ENCODE measurements around the gene SLC25A18. TPM values are rescaled to one million over a fixed set of nuclear protein-coding genes. Genes with fewer than 3 reads are reported as not detected.
A peak's percentile ranks its signal among the peaks of the same experiment; 100 is the strongest.

Gene SLC25A18
- total and polyA plus RNA-seq, 2 experiments from 2014 or later: 0.59 to 0.60 TPM

DNA sequence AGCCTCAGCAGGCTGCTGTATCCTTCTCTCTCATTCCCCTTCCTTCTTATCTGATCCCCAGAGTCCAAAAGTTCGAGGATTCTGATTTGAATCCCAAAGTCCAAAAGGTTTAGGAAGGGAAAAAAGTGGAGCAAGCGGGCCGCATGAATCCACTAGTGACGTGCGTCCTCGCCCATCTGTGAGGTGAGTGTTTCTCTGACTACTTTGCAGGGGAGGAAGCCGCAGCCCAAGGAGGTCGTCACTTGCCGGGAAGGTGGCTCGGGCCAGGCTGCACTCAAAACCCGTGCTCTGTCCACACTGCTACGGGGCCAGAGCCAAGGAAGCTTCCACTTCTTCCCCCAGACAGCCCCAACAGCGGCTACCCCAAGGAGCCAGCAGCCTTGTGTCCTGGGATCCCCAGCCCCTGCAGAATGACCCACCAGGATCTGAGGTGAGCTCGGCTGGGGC, 16.3 kb downstream of the SLC25A18 start:
- Histone ChIP-seq H3K4me1 (ENCODE audit: low read depth) (peaks cover 4% of the 10 kb centered on the region), H3K36me3 (no peaks in the 10 kb centered on the region), H3K27ac (no peak overlapping the region), H3K9me3 (ENCODE audit: low read depth) (no peaks in the 10 kb centered on the region), H3K4me3 (no peak overlapping the region), H3K27me3 (no peaks in the 10 kb centered on the region)
- no peak for DNase-seq (ENCODE audit: low read depth in 1 of 2, low spot score in 1 of 2)
- TF ChIP-seq, protein P1, sequence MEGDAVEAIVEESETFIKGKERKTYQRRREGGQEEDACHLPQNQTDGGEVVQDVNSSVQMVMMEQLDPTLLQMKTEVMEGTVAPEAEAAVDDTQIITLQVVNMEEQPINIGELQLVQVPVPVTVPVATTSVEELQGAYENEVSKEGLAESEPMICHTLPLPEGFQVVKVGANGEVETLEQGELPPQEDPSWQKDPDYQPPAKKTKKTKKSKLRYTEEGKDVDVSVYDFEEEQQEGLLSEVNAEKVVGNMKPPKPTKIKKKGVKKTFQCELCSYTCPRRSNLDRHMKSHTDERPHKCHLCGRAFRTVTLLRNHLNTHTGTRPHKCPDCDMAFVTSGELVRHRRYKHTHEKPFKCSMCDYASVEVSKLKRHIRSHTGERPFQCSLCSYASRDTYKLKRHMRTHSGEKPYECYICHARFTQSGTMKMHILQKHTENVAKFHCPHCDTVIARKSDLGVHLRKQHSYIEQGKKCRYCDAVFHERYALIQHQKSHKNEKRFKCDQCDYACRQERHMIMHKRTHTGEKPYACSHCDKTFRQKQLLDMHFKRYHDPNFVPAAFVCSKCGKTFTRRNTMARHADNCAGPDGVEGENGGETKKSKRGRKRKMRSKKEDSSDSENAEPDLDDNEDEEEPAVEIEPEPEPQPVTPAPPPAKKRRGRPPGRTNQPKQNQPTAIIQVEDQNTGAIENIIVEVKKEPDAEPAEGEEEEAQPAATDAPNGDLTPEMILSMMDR (IDR thresholded peaks at IDR 0.05; ENCODE audit: low read depth, low read length): no peak

DNA sequence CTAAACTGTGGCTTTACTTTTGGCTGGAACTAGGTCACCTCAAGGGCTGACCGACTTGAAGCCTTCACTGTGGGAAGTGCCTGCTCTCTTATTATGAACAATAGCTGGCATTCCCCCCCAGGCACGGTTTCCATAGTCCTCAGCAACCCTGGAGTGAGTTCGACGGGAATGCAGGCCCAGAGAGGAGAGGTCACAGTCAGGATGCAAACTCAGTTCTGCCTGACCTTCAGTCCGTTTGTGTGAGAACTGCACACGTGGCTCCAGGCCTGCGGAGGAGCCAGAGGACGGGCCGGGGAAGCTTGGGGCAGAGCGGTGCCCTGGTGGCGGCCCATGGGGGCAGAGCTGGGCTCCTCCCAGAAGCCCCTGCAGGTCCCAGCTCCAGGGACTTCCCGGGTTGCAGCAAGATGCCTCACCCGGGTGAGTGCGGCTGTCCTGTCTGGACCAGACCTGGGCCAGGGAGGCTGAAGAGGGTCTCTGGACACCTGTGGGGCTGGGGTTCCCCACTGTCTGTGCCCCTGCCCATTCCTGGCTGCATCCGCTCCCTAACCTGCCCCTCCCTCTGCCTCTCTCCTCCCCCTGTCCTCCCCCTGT, 17.2 kb downstream of the SLC25A18 start:
- H3K36me3 ChIP-seq: no peaks in the 10 kb centered on the region
- no peak overlapping the region for H3K4me3 ChIP-seq
- H3K27ac ChIP-seq: no peak overlapping the region
- peak in 1 of 2 donors; percentile 65 for DNase-seq (ENCODE audit: low read depth in 1 of 2, low spot score in 1 of 2)
- TF ChIP-seq, protein P1 (IDR thresholded peaks at IDR 0.05; ENCODE audit: low read depth, low read length): peak; percentile 14
- H3K4me1 ChIP-seq (ENCODE audit: low read depth): peaks cover under 1% of the 10 kb centered on the region
- no peaks in the 10 kb centered on the region for H3K27me3 ChIP-seq
- H3K9me3 ChIP-seq (ENCODE audit: low read depth): no peaks in the 10 kb centered on the region

DNA sequence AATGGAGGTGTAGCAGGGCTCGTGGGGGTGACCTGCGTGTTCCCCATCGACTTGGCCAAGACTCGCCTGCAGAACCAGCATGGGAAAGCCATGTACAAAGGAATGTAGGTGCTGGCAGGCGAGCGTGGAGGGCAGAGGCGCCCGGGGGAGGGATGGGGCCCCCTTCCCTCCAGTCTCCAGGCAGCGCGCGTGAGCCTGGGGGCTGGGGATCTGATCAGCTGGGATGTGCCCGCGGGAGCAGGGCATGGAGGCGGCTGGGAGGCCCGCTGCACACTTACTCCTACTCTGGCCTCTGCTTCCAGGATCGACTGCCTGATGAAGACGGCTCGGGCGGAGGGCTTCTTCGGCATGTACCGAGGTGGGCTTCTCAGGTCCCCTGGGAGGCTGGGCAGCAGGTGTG, 17.8 kb downstream of the SLC25A18 start:
- no peaks in the 10 kb centered on the region for H3K27me3 ChIP-seq
- H3K9me3 ChIP-seq (ENCODE audit: low read depth): no peaks in the 10 kb centered on the region
- no peak overlapping the region for H3K4me3 ChIP-seq
- TF ChIP-seq, protein P1 (IDR thresholded peaks at IDR 0.05; ENCODE audit: low read depth, low read length): no peak
- DNase-seq (ENCODE audit: low read depth in 1 of 2, low spot score in 1 of 2): no peak
- H3K27ac ChIP-seq: no peak overlapping the region
- no peaks in the 10 kb centered on the region for H3K4me1 ChIP-seq (ENCODE audit: low read depth)
- no peaks in the 10 kb centered on the region for H3K36me3 ChIP-seq

DNA sequence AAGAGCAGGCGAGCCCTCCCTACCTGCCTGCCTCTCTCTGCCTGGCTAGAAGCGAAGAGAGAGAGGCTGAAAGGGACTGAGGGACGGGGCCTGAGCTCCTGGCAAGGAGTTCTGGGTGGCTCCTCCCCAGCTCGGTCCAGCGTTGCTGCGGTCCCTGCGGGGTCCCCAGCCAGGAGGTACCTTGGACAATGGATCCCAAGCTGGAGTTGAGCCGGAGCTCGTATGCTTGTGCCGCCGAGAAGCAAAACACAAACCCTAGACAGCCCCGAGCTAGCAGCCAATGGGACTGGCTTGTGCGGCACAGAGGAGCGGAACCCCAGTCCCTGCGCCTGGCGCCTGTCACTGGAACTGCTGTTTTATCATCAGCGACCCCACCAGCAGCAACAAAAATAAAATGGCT, 18.3 kb downstream of the SLC25A18 start:
- H3K27me3 ChIP-seq: no peaks in the 10 kb centered on the region
- H3K4me3 ChIP-seq: no peak overlapping the region
- no peaks in the 10 kb centered on the region for H3K36me3 ChIP-seq
- no peaks in the 10 kb centered on the region for H3K9me3 ChIP-seq (ENCODE audit: low read depth)
- DNase-seq (ENCODE audit: low read depth in 1 of 2, low spot score in 1 of 2): no peak
- TF ChIP-seq, protein P1 (IDR thresholded peaks at IDR 0.05; ENCODE audit: low read depth, low read length): no peak
- no peak overlapping the region for H3K27ac ChIP-seq
- no peaks in the 10 kb centered on the region for H3K4me1 ChIP-seq (ENCODE audit: low read depth)

DNA sequence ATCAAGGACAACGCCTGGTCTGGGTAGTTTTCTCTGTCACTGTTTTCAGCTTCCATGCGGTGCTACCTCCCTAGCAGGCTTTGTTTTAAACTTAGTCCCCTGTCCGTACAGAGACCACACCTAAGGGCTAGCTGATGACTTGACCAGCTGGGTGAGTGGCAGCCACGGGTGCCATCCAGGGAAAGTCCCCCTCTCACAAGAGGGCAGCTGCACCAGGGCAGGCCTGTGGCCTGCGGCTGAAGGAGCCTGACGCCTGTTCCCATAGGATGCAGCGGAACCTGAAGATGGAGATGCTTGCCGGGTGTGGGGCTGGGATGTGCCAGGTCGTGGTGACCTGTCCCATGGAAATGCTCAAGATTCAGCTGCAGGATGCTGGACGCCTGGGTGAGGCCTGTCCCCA, 19.9 kb downstream of the SLC25A18 start:
- Histone ChIP-seq H3K4me1 (ENCODE audit: low read depth) (no peaks in the 10 kb centered on the region), H3K27ac (no peak overlapping the region), H3K9me3 (ENCODE audit: low read depth) (no peaks in the 10 kb centered on the region), H3K27me3 (no peaks in the 10 kb centered on the region), H3K4me3 (no peak overlapping the region), H3K36me3 (no peaks in the 10 kb centered on the region)
- DNase-seq (ENCODE audit: low read depth in 1 of 2, low spot score in 1 of 2): no peak
- TF ChIP-seq, protein P1 (IDR thresholded peaks at IDR 0.05; ENCODE audit: low read depth, low read length): no peak
